Upper lobe of right lung (tissue), 1 donor: ENCODE data around the gene CAVIN3. TPM values are rescaled to one million over a fixed set of nuclear protein-coding genes. Genes with fewer than 3 reads are reported as not detected.

Source experiments
- ATAC-seq: fragments of 200-7000 bp; cut with Tn5 transposase; one replicate; pipeline ENCODE4 v1.9.1; 2020; ENCODE audit warnings: mild to moderate bottlenecking, moderate library complexity
- DNase-seq: peaks from one replicate; pipeline ENCODE4 v3.0.0-alpha.2; 2020
- H3K27ac ChIP-seq: fragments of 200-600 bp; one replicate; pipeline ENCODE4 v1.8.0; 2022
- H3K27me3 ChIP-seq: fragments of 200-600 bp; one replicate; pipeline ENCODE4 v1.8.0; 2022; ENCODE audit warnings: mild to moderate bottlenecking
- H3K36me3 ChIP-seq: fragments of 200-600 bp; one replicate; pipeline ENCODE4 v1.8.0; 2022
- H3K4me1 ChIP-seq: fragments of 200-600 bp; one replicate; pipeline ENCODE4 v1.8.0; 2022
- H3K4me3 ChIP-seq: fragments of 200-600 bp; one replicate; pipeline ENCODE4 v1.8.0; 2022; ENCODE audit warnings: mild to moderate bottlenecking
- H3K9me3 ChIP-seq: fragments of 200-600 bp; one replicate; pipeline ENCODE4 v1.8.0; 2022
- CTCF ChIP-seq: fragments of 200-600 bp; IDR thresholded peaks from one replicate; pipeline ENCODE4 v1.8.0; 2022; ENCODE audit warnings: antibody characterized with exemption
- intact Hi-C: fragments of 100-400 bp; cut with DNase I; formaldehyde crosslinking; loops from one replicate; pipeline ENCODE4 v1.11.0; 2022
- total RNA-seq: library from RNA; stranded (reverse); fragmentation: NEBNext Ultra II Directional; extraction: Animal tissue kit (Norgen Biotek cat#: 25700); gene quantifications from one replicate; pipeline ENCODE4 v1.2.1, GENCODE V29; 2021
- donor health status: DM: no; HTN: yes; CAD: no; lungs with severe emphysema.

Gene CAVIN3
- total RNA-seq, 1 donor from 2014 or later: 48.8 TPM

GRCh38 chr11:6332066-6332465 lies 11.8 kb upstream of the CAVIN3 start:
- no peak overlapping the region for H3K4me3 ChIP-seq
- H3K27ac ChIP-seq: no peak overlapping the region
- peaks cover 10% of the 10 kb centered on the region for H3K4me1 ChIP-seq
- H3K9me3 ChIP-seq: no peaks in the 10 kb centered on the region
- no peak for ATAC-seq
- TF ChIP-seq CTCF: no peak
- no peak for DNase-seq
- H3K27me3 ChIP-seq: no peaks in the 10 kb centered on the region
- no peaks in the 10 kb centered on the region for H3K36me3 ChIP-seq
- intact Hi-C loops: no loop called here

GRCh38 chr11:6328321-6328720 lies 8.0 kb upstream of the CAVIN3 start:
- Histone ChIP-seq H3K4me3 (no peak overlapping the region), H3K27me3 (no peaks in the 10 kb centered on the region), H3K36me3 (no peaks in the 10 kb centered on the region), H3K4me1 (peaks cover 6% of the 10 kb centered on the region), H3K9me3 (no peaks in the 10 kb centered on the region), H3K27ac (no peak overlapping the region)
- ATAC-seq (no peak), DNase-seq (no peak)
- no peak for TF ChIP-seq CTCF
- intact Hi-C loops: no loop called here

- Histone ChIP-seq H3K27me3 (no peaks in the 10 kb centered on the region), H3K4me1 (peaks cover under 1% of the 10 kb centered on the region), H3K36me3 (no peaks in the 10 kb centered on the region), H3K9me3 (no peaks in the 10 kb centered on the region), H3K4me3 (no peak overlapping the region), H3K27ac (no peak overlapping the region)
- no peak for DNase-seq
- TF ChIP-seq CTCF: no peak
- ATAC-seq: no peak
- intact Hi-C loops: no loop called here
These were observed 7.5 kb upstream of the CAVIN3 start for GRCh38 chr11:6327806-6328205.

GRCh38 chr11:6326985-6327384 lies 6.7 kb upstream of the CAVIN3 start:
- Histone ChIP-seq H3K27ac (no peak overlapping the region), H3K9me3 (no peaks in the 10 kb centered on the region), H3K27me3 (no peaks in the 10 kb centered on the region), H3K36me3 (no peaks in the 10 kb centered on the region), H3K4me1 (peaks cover 8% of the 10 kb centered on the region), H3K4me3 (no peak overlapping the region)
- intact Hi-C loops: no loop called here
- no peak for DNase-seq
- no peak for ATAC-seq
- no peak for TF ChIP-seq CTCF

GRCh38 chr11:6326303-6326702 lies 6.0 kb upstream of the CAVIN3 start:
- intact Hi-C loops: no loop called here
- ATAC-seq (no peak), DNase-seq (no peak)
- H3K36me3 ChIP-seq: no peaks in the 10 kb centered on the region
- H3K27me3 ChIP-seq: no peaks in the 10 kb centered on the region
- no peaks in the 10 kb centered on the region for H3K9me3 ChIP-seq
- H3K27ac ChIP-seq: no peak overlapping the region
- peaks cover 14% of the 10 kb centered on the region for H3K4me1 ChIP-seq
- no peak overlapping the region for H3K4me3 ChIP-seq
- no peak for TF ChIP-seq CTCF

GRCh38 chr11:6323291-6323905 lies 3.1 kb upstream of the CAVIN3 start:
- Histone ChIP-seq H3K27me3 (no peaks in the 10 kb centered on the region), H3K27ac (no peak overlapping the region), H3K9me3 (no peaks in the 10 kb centered on the region), H3K4me1 (peaks cover 18% of the 10 kb centered on the region), H3K4me3 (no peak overlapping the region), H3K36me3 (no peaks in the 10 kb centered on the region)
- ATAC-seq (no peak), DNase-seq (no peak)
- TF ChIP-seq CTCF: no peak
- intact Hi-C loops: no loop called here
